NCI-H748 (cell line): ENCODE data around the gene ELFN1.

Experiments
- DNase-seq: peaks from one replicate; lab custom pipeline; 2025; ENCODE audit not compliant: unreplicated experiment; lab: John Stamatoyannopoulos, UW

ELFN1 gene

GRCh38 chr7:1642291-1642731, 27.8 kb upstream of the ELFN1 start:
- DNase-seq, result no peak

- DNase-seq, result no peak
These were observed 26.6 kb upstream of the ELFN1 start for GRCh38 chr7:1643270-1644092.

- DNase-seq, result no peak
These were observed 25.6 kb upstream of the ELFN1 start for GRCh38 chr7:1644341-1645070.

- DNase-seq, result no peak
These were observed 25.0 kb upstream of the ELFN1 start for GRCh38 chr7:1645071-1645409.

- DNase-seq, result no peak
These were observed 24.6 kb upstream of the ELFN1 start for GRCh38 chr7:1645476-1645875.

- DNase-seq, result no peak
These were observed 23.7 kb upstream of the ELFN1 start for GRCh38 chr7:1646391-1646790.

- no peak for DNase-seq
These were observed 22.9 kb upstream of the ELFN1 start for GRCh38 chr7:1646957-1647891.

GRCh38 chr7:1647961-1648672, 22.0 kb upstream of the ELFN1 start:
- no peak for DNase-seq

- no peak for DNase-seq
These were observed 20.2 kb upstream of the ELFN1 start for GRCh38 chr7:1649751-1650326.

GRCh38 chr7:1650363-1651030, 19.6 kb upstream of the ELFN1 start:
- no peak for DNase-seq

- no peak for DNase-seq
These were observed 19.0 kb upstream of the ELFN1 start for GRCh38 chr7:1651031-1651446.

GRCh38 chr7:1651891-1652290, 18.2 kb upstream of the ELFN1 start:
- DNase-seq, result no peak

- DNase-seq, result no peak
These were observed 16.6 kb upstream of the ELFN1 start for GRCh38 chr7:1653500-1653899.

- DNase-seq, result no peak
These were observed 16.0 kb upstream of the ELFN1 start for GRCh38 chr7:1654111-1654510.

- DNase-seq, result no peak
These were observed 15.2 kb upstream of the ELFN1 start for GRCh38 chr7:1654738-1655475.

GRCh38 chr7:1659696-1660095, 10.4 kb upstream of the ELFN1 start:
- DNase-seq, result no peak

- DNase-seq, result no peak
These were observed 8.6 kb upstream of the ELFN1 start for GRCh38 chr7:1661461-1661860.

GRCh38 chr7:1662101-1662500, 8.0 kb upstream of the ELFN1 start:
- DNase-seq, result no peak

- DNase-seq, result no peak
These were observed 7.3 kb upstream of the ELFN1 start for GRCh38 chr7:1662767-1663166.
